H1 (cell line): Measurements from ENCODE around the gene SLC37A1. TPM values are rescaled to one million over a fixed set of nuclear protein-coding genes. Genes with fewer than 3 reads are reported as not detected.

Experiments
- CTCF ChIA-PET: fragments of 300-600 bp; sonication (Branson Sonifier 250); formaldehyde crosslinking; loops from one replicate; lab custom pipeline; 2021; ENCODE audit not compliant: partially characterized antibody; lab: Charles Lee
- POLR2A ChIA-PET: fragments of 300-600 bp; sonication (Branson Sonifier 250); formaldehyde crosslinking; loops from one replicate; lab custom pipeline; 2021; ENCODE audit warnings: inconsistent platforms; ENCODE audit not compliant: partially characterized antibody; lab: Charles Lee
- DNase-seq, 2 experiments: peaks; one replicate each; pipeline versions ENCODE4 v3.0.0 to v3.0.0-alpha.2; 2010 to 2022; ENCODE audit warnings: low spot score in 2 of 2, low read depth in 1 of 2, mixed read lengths in 1 of 2
- FAIRE-seq: peaks from 2 replicates; lab custom pipeline; 2011; peaks lifted over from hg19 to GRCh38; lab: Jason Lieb, UNC
- H2AFZ ChIP-seq: 2 replicates; pipeline ENCODE4 v1.8.1; 2012; ENCODE audit warnings: low read length, inconsistent platforms
- H2AK5ac ChIP-seq: 2 replicates; pipeline ENCODE4 v1.6.1; 2013; ENCODE audit warnings: low read depth, low read length
- H2BK120ac ChIP-seq: replicated peaks from 2 replicates; pipeline ENCODE3; 2013; ENCODE audit warnings: low read depth, low read length, inconsistent platforms
- H2BK12ac ChIP-seq: 2 replicates; pipeline ENCODE4 v1.6.1; 2013; ENCODE audit warnings: low read depth, low read length
- H2BK15ac ChIP-seq: 2 replicates; pipeline ENCODE4 v1.6.1; 2013; ENCODE audit warnings: low read length
- H2BK20ac ChIP-seq: 2 replicates; pipeline ENCODE4 v1.6.1; 2013; ENCODE audit warnings: low read length
- H2BK5ac ChIP-seq: 2 replicates; pipeline ENCODE4 v1.6.1; 2013; ENCODE audit warnings: low read depth, low read length
- H3K14ac ChIP-seq: 2 replicates; pipeline ENCODE4 v1.6.1; 2013; ENCODE audit warnings: inconsistent platforms; ENCODE audit not compliant: insufficient read length
- H3K18ac ChIP-seq: 2 replicates; pipeline ENCODE4 v1.6.1; 2013; ENCODE audit warnings: low read length; ENCODE audit errors: extremely low read depth
- H3K23ac ChIP-seq: 2 replicates; pipeline ENCODE4 v1.6.1; 2013; ENCODE audit warnings: inconsistent platforms; ENCODE audit not compliant: insufficient read length
- H3K23me2 ChIP-seq: 2 replicates; pipeline ENCODE4 v1.6.1; 2013; ENCODE audit warnings: low read depth, low read length
- H3K27ac ChIP-seq: 2 replicates; pipeline ENCODE4 v1.6.1; 2011; ENCODE audit warnings: low read depth, low read length, inconsistent platforms
- H3K27me3 ChIP-seq, 4 experiments: replicated peaks in 1 of 4; 1 replicate in 1 of 4; 2 replicates in 3 of 4; pipeline versions ENCODE4 v1.6.1 to v1.8.1; 2011 to 2013; ENCODE audit warnings: low read length in 3 of 4, mild to moderate bottlenecking in 3 of 4, inconsistent platforms in 2 of 4, mixed read lengths in 2 of 4, moderate library complexity in 1 of 4; ENCODE audit not compliant: control insufficient read depth in 3 of 4, insufficient read depth in 3 of 4; ENCODE audit errors: extremely low read depth in 1 of 4
- H3K36me3 ChIP-seq, 4 experiments: 2 replicates each; pipeline versions ENCODE4 v1.6.1 to v1.8.1; 2011 to 2013; ENCODE audit warnings: mild to moderate bottlenecking in 4 of 4, low read length in 3 of 4, moderate library complexity in 2 of 4, control low read depth in 1 of 4, inconsistent platforms in 1 of 4; ENCODE audit not compliant: insufficient read depth in 4 of 4, control insufficient read depth in 2 of 4
- H3K4ac ChIP-seq: replicated peaks from 2 replicates; pipeline ENCODE3; 2013; ENCODE audit warnings: low read length, low read depth, mixed read lengths, inconsistent platforms; ENCODE audit not compliant: insufficient read length
- H3K4me1 ChIP-seq, 4 experiments: replicated peaks in 1 of 4; 1 replicate in 1 of 4; 2 replicates in 3 of 4; pipeline versions ENCODE4 v1.6.1 to v1.8.1; 2011 to 2013; ENCODE audit warnings: low read length in 3 of 4, inconsistent platforms in 2 of 4, mixed read lengths in 1 of 4; ENCODE audit not compliant: insufficient read depth in 4 of 4, control insufficient read depth in 3 of 4
- H3K4me2 ChIP-seq, 2 experiments: 2 replicates each; pipeline versions ENCODE4 v1.6.1 to v1.8.1; 2011 to 2013; ENCODE audit warnings: low read depth in 2 of 2, low read length in 2 of 2, control low read depth in 1 of 2, inconsistent platforms in 1 of 2, mild to moderate bottlenecking in 1 of 2; ENCODE audit not compliant: insufficient read depth in 1 of 2
- H3K4me3 ChIP-seq, 4 experiments: fragments of 200-600, 300-600 bp in 1 of 4; sonication (generic), shearing (Covaris generic), sonication (Bioruptor Twin) in 1 of 4; 2 replicates each; pipeline versions ENCODE4 v1.5.1 to v1.8.1; 2011 to 2016; ENCODE audit warnings: low read length in 4 of 4, low read depth in 3 of 4, control low read depth in 2 of 4, inconsistent platforms in 2 of 4, mild to moderate bottlenecking in 2 of 4, mixed read lengths in 1 of 4, moderate library complexity in 1 of 4; ENCODE audit not compliant: insufficient read depth in 2 of 4; ENCODE audit errors: extremely low read depth in 1 of 4
- H3K56ac ChIP-seq: replicated peaks from 2 replicates; pipeline ENCODE3; 2013; ENCODE audit warnings: low read depth, mild to moderate bottlenecking, mixed read lengths, low read length, inconsistent platforms; ENCODE audit not compliant: insufficient read length
- H3K79me1 ChIP-seq: 2 replicates; pipeline ENCODE4 v1.6.1; 2013; ENCODE audit warnings: low read depth, low read length, control low read depth
- H3K79me2 ChIP-seq, 2 experiments: 2 replicates each; pipeline versions ENCODE4 v1.6.1 to v1.8.1; 2012 to 2013; ENCODE audit warnings: low read length in 2 of 2, mild to moderate bottlenecking in 2 of 2, inconsistent platforms in 1 of 2; ENCODE audit not compliant: insufficient read depth in 2 of 2, control insufficient read depth in 1 of 2
- H3K9ac ChIP-seq, 4 experiments: replicated peaks in 1 of 4; 1 replicate in 1 of 4; 2 replicates in 3 of 4; pipeline versions ENCODE4 v1.6.1 to v1.8.1; 2011 to 2013; ENCODE audit warnings: low read depth in 3 of 4, low read length in 3 of 4, control low read depth in 2 of 4, mild to moderate bottlenecking in 2 of 4, moderate library complexity in 2 of 4, inconsistent platforms in 1 of 4; ENCODE audit errors: extremely low read depth in 1 of 4
- H3K9me3 ChIP-seq, 2 experiments: 2 replicates each; pipeline versions ENCODE4 v1.6.1 to v1.8.1; 2012 to 2013; ENCODE audit warnings: mild to moderate bottlenecking in 2 of 2, moderate library complexity in 2 of 2, control low read depth in 1 of 2, inconsistent platforms in 1 of 2, low read depth in 1 of 2, low read length in 1 of 2, mixed read lengths in 1 of 2; ENCODE audit not compliant: insufficient read depth in 2 of 2
- H4K20me1 ChIP-seq, 2 experiments: replicated peaks in 1 of 2; 2 replicates each; pipeline versions ENCODE3 to v1.8.1; 2011 to 2013; ENCODE audit warnings: inconsistent platforms in 2 of 2, low read length in 2 of 2, mild to moderate bottlenecking in 1 of 2; ENCODE audit not compliant: insufficient read depth in 2 of 2, control insufficient read depth in 1 of 2
- H4K5ac ChIP-seq: 2 replicates; pipeline ENCODE4 v1.6.1; 2013; ENCODE audit warnings: low read length, low read depth, mixed read lengths, inconsistent platforms; ENCODE audit not compliant: insufficient read length
- H4K8ac ChIP-seq: 2 replicates; pipeline ENCODE4 v1.8.0; 2013; ENCODE audit warnings: mild to moderate bottlenecking, moderate library complexity, low read length, inconsistent platforms; ENCODE audit not compliant: insufficient read depth; ENCODE audit errors: extremely low read depth
- H4K91ac ChIP-seq: replicated peaks from 2 replicates; pipeline ENCODE3; 2013; ENCODE audit warnings: low read length, mixed read lengths, inconsistent platforms; ENCODE audit not compliant: insufficient read length
- CBX5 ChIP-seq: fragments of 300-800, 300-1000 bp; sonication (generic); IDR thresholded peaks from 2 replicates; pipeline ENCODE4 v1.7.1; 2016; ENCODE audit warnings: antibody characterized with exemption, low read length, low read depth
- CREB1 ChIP-seq: IDR thresholded peaks from 2 replicates; pipeline ENCODE4 v1.6.1; 2012; ENCODE audit warnings: inconsistent platforms
- EP300 ChIP-seq, 2 experiments: IDR thresholded peaks; 1 replicate in 1 of 2; 2 replicates in 1 of 2; pipeline ENCODE4 v1.6.1; 2011 to 2012; ENCODE audit warnings: low read depth in 2 of 2, low read length in 2 of 2, mild to moderate bottlenecking in 2 of 2, borderline replicate concordance in 1 of 2, inconsistent platforms in 1 of 2, moderate library complexity in 1 of 2
- GABPA ChIP-seq: IDR thresholded peaks from 2 replicates; pipeline ENCODE4 v1.6.1; 2011; ENCODE audit warnings: mild to moderate bottlenecking, low read length, moderate library complexity, borderline replicate concordance; ENCODE audit not compliant: insufficient read depth
- HDAC2 ChIP-seq, 2 experiments: fragments of 300-600 bp in 1 of 2; sonication (generic) in 1 of 2; IDR thresholded peaks; 2 replicates each; pipeline ENCODE4 v1.6.1; 2011 to 2012; ENCODE audit warnings: low read depth in 2 of 2, low read length in 2 of 2, mild to moderate bottlenecking in 2 of 2, moderate library complexity in 2 of 2, borderline replicate concordance in 1 of 2, inconsistent platforms in 1 of 2
- HDAC6 ChIP-seq: IDR thresholded peaks from one replicate; pipeline ENCODE4 v1.7.1; 2012; ENCODE audit warnings: low read depth, mild to moderate bottlenecking, inconsistent platforms, low read length, moderate library complexity
- JUND ChIP-seq: IDR thresholded peaks from 2 replicates; pipeline ENCODE4 v1.6.1; 2011; ENCODE audit warnings: mild to moderate bottlenecking, improper control_type of control experiment, low read length
- KDM4A ChIP-seq: IDR thresholded peaks from one replicate; pipeline ENCODE4 v1.7.1; 2012; ENCODE audit warnings: low read depth, mild to moderate bottlenecking, moderate library complexity, low read length, inconsistent platforms; ENCODE audit not compliant: severe bottlenecking
- PHF8 ChIP-seq: fragments of 200-600 bp; sonication (generic); conservative IDR thresholded peaks from 2 replicates; pipeline ENCODE4 v1.7.1; 2012; ENCODE audit warnings: low read depth, mild to moderate bottlenecking, inconsistent platforms, low read length, moderate library complexity
- RXRA ChIP-seq: IDR thresholded peaks from 2 replicates; pipeline ENCODE4 v1.6.1; 2011; ENCODE audit warnings: low read depth, mild to moderate bottlenecking, low read length, moderate library complexity; ENCODE audit not compliant: insufficient read depth
- TAF7 ChIP-seq: optimal IDR thresholded peaks from 2 replicates; pipeline ENCODE3; 2011; ENCODE audit warnings: low read depth, mild to moderate bottlenecking, inconsistent platforms, low read length, moderate library complexity, borderline replicate concordance
- ZNF274 ChIP-seq: IDR thresholded peaks from 2 replicates; pipeline ENCODE4 v1.7.0; 2012; ENCODE audit warnings: low read length, borderline replicate concordance; ENCODE audit errors: extremely low read depth
- WGBS, 2 experiments: shearing (Covaris generic) in 1 of 2; methylation state at CpG; one replicate each; pipeline versions ENCODE4 v1.1.6 to v1.1.7; 2013 to 2015; ENCODE audit warnings: low lambda C conversion rate in 2 of 2, mixed read lengths in 2 of 2, inconsistent platforms in 1 of 2, low coverage in 1 of 2, missing lambda C conversion rate in 1 of 2; ENCODE audit not compliant: insufficient replicate concordance in 2 of 2, insufficient coverage in 1 of 2, insufficient read length in 1 of 2; ENCODE audit errors: extremely low coverage in 1 of 2, missing lambda C conversion rate in 1 of 2; 5-methylcytosine and 5-hydroxymethylcytosine counted together
- polyA plus RNA-seq, 7 experiments: library from polyadenylated mRNA; depleted of rRNA in 3 of 7; stranded (reverse) in 5 of 7; unstranded in 2 of 7; fragments of >200 nt in 5 of 7; fragments of 200-250 nt in 2 of 7; gene quantifications; 1 replicate in 5 of 7; 2 replicates in 1 of 7; 4 replicates in 1 of 7; pipeline versions ENCODE4 v1.2.1 to v1.2.3, GENCODE V29; 2011 to 2013; ENCODE audit warnings: missing spikeins in 2 of 7, mixed read lengths in 2 of 7
- total RNA-seq: library from RNA; stranded (reverse); fragmentation: NEBNext Ultra II Directional; extraction: Animal tissue kit (Norgen Biotek cat#: 25700); gene quantifications from 2 replicates; pipeline ENCODE4 v1.2.1, GENCODE V29; 2021
- TF ChIP-seq, protein P1 (sequence below): IDR thresholded peaks from 2 replicates; pipeline ENCODE4 v1.6.1; 2011; ENCODE audit warnings: low read depth, mild to moderate bottlenecking, low read length; ENCODE audit not compliant: insufficient read depth

Gene SLC37A1
- total and polyA plus RNA-seq, 2 of the 8 experiments (the other 6 are each of a cell fraction or from before 2014, with no cell fraction given), result 15.6 to 30.9 TPM

GRCh38 chr21:42562816-42563215 lies 49.2 kb downstream of the SLC37A1 start:
- Histone ChIP-seq H4K8ac (no peak overlapping the region), H3K79me1 (no peaks in the 10 kb centered on the region), H2AFZ (no peak overlapping the region), H3K18ac (no peak overlapping the region), H2BK120ac (no peak overlapping the region), H3K23me2 (no peaks in the 10 kb centered on the region), H2BK15ac (no peak overlapping the region), H4K91ac (no peak overlapping the region), H3K79me2 (no peaks in the 10 kb centered on the region), H3K4me1 (no peaks in the 10 kb centered on the region), H4K5ac (no peak overlapping the region), H3K36me3 (peaks cover under 1 to 5% (median 3%) of the 10 kb centered on the region in 4 experiments; a peak in 6 of 8 replicates), H2BK5ac (no peak overlapping the region; the same call in 1 of the 2 replicates), H3K14ac (no peak overlapping the region), H2BK20ac (no peak overlapping the region), H3K4me3 (no peak overlapping the region), H3K4me2 (no peak overlapping the region), H3K27ac (no peak overlapping the region), H3K4ac (no peak overlapping the region), H2AK5ac (no peak overlapping the region), H3K56ac (no peak overlapping the region), H3K9ac (no peak overlapping the region), H3K27me3 (no peaks in the 10 kb centered on the region), H4K20me1 (peaks cover 0 to 2% of the 10 kb centered on the region in 2 experiments), H3K23ac (no peak overlapping the region), H3K9me3 (no peaks in the 10 kb centered on the region), H2BK12ac (no peak overlapping the region)
- DNase-seq, result no peak
- POLR2A ChIA-PET, result no interaction called here
- WGBS, 2 experiments, result 79% methylated on average over 7 of the region's 8 CpGs; no CpG with 5 or more reads in 1 of the 2 experiments
- FAIRE-seq, result no peak
- CTCF ChIA-PET, result no interaction called here
- TF ChIP-seq EP300 (IDR thresholded peaks at IDR 0.05; ENCODE audit: borderline replicate concordance in 1 of 2, low read depth in 2 of 2, low read length in 2 of 2) (no peak), TAF7 (no peak), JUND (no peak), CBX5 (no peak), HDAC2 (IDR thresholded peaks at IDR 0.05; ENCODE audit: borderline replicate concordance in 1 of 2, low read depth in 2 of 2, low read length in 2 of 2) (no peak), CREB1 (no peak), PHF8 (no peak), ZNF274 (no peak), GABPA (no peak), KDM4A (no peak), HDAC6 (no peak), RXRA (no peak)
- TF ChIP-seq, protein P1, sequence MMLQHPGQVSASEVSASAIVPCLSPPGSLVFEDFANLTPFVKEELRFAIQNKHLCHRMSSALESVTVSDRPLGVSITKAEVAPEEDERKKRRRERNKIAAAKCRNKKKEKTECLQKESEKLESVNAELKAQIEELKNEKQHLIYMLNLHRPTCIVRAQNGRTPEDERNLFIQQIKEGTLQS, result no peak
